Measurements from ENCODE around the gene FGF10.

DNA sequence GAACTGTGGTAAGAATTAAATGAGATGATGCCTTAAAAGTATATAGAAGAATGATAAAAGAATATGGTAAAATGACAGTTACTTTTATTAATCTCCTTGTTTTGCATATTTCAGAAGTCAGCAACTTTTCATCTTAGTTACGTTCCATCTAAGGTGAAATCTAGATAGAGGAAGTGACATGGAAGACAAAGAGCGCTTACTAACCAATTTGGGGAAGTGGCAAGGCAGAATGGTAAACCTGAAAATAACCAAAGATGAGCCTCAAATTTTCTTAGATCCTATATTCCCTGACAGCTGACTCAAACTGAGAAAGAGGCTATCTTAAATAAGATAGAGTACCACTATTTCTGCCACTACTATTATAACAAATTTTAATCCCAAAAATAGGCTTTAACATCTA lies 52.5 kb downstream of the FGF10 start:
- TF ChIP-seq TAF1 (IDR thresholded peaks at IDR 0.05; ENCODE audit: borderline replicate concordance, insufficient read depth, low read length), result no peak
- TF ChIP-seq REST (IDR thresholded peaks at IDR 0.05; ENCODE audit: insufficient read depth in 1 of 2, low read depth in 2 of 2, low read length in 2 of 2), result no peak
- no peak for TF ChIP-seq POLR2AphosphoS5 (IDR thresholded peaks at IDR 0.05; ENCODE audit: low read depth, low read length)
